Astrocyte of the spinal cord (primary cell): ENCODE measurements around the gene COG5.

Experiments used
- DNase-seq: peaks from one replicate; pipeline ENCODE4 v3.0.0; 2011; ENCODE audit warnings: low read depth, low spot score
- H3K4me3 ChIP-seq: 2 replicates; pipeline ENCODE4 v1.5.1; 2011; ENCODE audit warnings: low read depth, mild to moderate bottlenecking, low read length, moderate library complexity
- CTCF ChIP-seq: IDR thresholded peaks from 2 replicates; pipeline ENCODE4 v1.5.1; 2012; ENCODE audit warnings: low read depth, mild to moderate bottlenecking, low read length, inconsistent platforms
- in situ Hi-C: cut with HindIII; loops from 2 replicates; pipeline ENCODE4 v1.10.0; 2017; ENCODE audit warnings: low sequenced_read_pairs

The COG5 gene

GRCh38 chr7:107600816-107601215 is 37.1 kb upstream of the COG5 start:
- no peak for DNase-seq
- TF ChIP-seq CTCF = no peak
- H3K4me3 ChIP-seq = no peak overlapping the region
- in situ Hi-C loops = no loop called here

GRCh38 chr7:107599262-107599661 is 35.5 kb upstream of the COG5 start:
- in situ Hi-C loops = no loop called here
- H3K4me3 ChIP-seq = no peak overlapping the region
- no peak for DNase-seq
- no peak for TF ChIP-seq CTCF

- in situ Hi-C loops = no loop called here
- DNase-seq = no peak
- TF ChIP-seq CTCF = no peak
- H3K4me3 ChIP-seq = no peak overlapping the region
Measured at GRCh38 chr7:107597953-107598352, 34.2 kb upstream of the COG5 start.

- H3K4me3 ChIP-seq = no peak overlapping the region
- no peak for DNase-seq
- no peak for TF ChIP-seq CTCF
- in situ Hi-C loops = no loop called here
Measured at GRCh38 chr7:107597582-107597916, 33.8 kb upstream of the COG5 start.

- H3K4me3 ChIP-seq = no peak overlapping the region
- in situ Hi-C loops = no loop called here
- DNase-seq = peak; percentile 28
- no peak for TF ChIP-seq CTCF
Measured at GRCh38 chr7:107596881-107597581, 33.3 kb upstream of the COG5 start.

GRCh38 chr7:107594961-107595737 is 31.4 kb upstream of the COG5 start:
- in situ Hi-C loops = no loop called here
- H3K4me3 ChIP-seq = no peak overlapping the region
- TF ChIP-seq CTCF = no peak
- DNase-seq = peak; percentile 93
